Raji (cell line): ENCODE data around the gene IGFBP3.

Source experiments
- POLR2A ChIP-seq: IDR thresholded peaks from 2 replicates; pipeline ENCODE4 v1.6.1; 2011; ENCODE audit warnings: low read depth, low read length, control low read depth; ENCODE audit not compliant: insufficient read depth

The IGFBP3 gene

DNA sequence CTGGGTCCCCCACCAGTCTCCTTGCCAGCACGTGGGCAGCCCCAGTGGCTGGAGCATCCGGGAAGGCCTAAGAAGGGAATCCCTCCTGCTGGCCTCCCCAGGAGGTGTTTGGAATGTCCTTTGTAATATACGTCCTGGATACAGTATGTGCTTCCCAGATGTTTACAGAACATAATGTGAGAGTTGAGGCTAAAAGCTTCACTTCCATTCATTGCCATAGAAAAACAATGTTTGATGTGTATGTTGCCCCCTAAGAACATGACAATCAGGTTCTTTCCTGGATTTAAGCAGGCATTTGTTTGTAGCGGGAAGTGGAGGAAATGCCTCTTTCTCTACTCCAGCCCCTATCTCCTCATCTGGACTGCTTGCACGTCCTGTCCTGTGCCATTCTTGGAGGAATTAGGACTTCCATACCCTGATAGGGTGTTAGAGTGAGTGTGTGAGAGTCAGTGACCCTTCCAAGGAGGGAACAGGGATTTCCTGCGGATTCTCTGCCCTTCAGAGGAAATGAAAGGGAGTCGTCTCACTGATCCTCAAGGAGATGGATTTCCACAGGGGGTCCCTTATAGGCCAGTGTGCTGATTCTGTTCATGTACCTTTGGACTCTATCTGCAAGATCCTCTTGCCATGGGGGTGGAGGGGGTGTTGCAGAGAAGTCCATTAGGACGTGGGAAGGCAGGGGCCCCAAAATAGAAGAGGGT lies 31.6 kb downstream of the IGFBP3 start:
- TF ChIP-seq POLR2A, result no peak

GRCh38 chr7:45888993-45889366 lies 32.1 kb downstream of the IGFBP3 start:
- TF ChIP-seq POLR2A, result no peak

GRCh38 chr7:45888185-45888992 lies 32.7 kb downstream of the IGFBP3 start, which contains the start of gene IGFBP1:
IGFBP1 (plus strand) TSS chr7:45888488; CDS start chr7:45888653, 165 bp downstream.
- no peak for TF ChIP-seq POLR2A

- no peak for TF ChIP-seq POLR2A
Observed at GRCh38 chr7:45886931-45887667, 34.0 kb downstream of the IGFBP3 start.

GRCh38 chr7:45885264-45885882 lies 35.7 kb downstream of the IGFBP3 start:
- no peak for TF ChIP-seq POLR2A

DNA sequence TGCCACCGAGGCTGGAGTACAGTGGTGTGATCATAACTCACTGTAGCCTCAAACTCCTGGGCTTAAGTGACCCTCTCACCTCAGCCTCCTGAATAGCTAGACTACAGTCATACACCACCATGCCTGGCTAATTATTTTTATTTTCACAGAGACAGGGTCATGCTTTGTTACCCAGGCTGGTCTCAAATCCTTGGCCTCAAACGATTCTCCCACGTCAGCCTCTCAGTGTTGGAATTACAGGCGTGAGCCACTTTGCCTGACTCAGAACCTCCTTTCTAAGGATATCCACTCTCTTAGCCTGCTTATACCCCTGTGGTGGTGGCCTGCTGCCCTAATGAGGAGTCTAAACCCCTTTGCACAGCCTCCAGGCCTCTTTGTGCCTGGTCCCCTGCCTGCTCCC lies 36.9 kb downstream of the IGFBP3 start:
- no peak for TF ChIP-seq POLR2A

DNA sequence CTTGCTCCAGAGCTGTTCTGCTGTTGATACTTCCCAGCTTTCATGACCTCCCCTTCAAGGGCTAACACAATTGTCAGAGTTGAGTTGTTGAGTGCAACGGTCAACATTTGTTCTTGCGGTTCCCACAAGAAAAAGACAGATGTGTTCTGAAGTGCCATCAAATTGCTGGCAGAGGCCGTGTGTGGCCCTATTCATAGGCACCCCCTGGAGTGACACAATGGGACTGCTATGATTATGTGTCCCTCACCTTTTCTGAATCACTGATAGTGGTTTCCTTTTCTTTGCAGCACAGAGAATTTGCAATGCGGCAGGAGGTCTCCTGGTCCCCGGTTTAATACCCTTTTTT lies 38.6 kb downstream of the IGFBP3 start:
- no peak for TF ChIP-seq POLR2A

GRCh38 chr7:45881759-45882464 lies 39.2 kb downstream of the IGFBP3 start:
- no peak for TF ChIP-seq POLR2A

GRCh38 chr7:45881280-45881758 lies 39.8 kb downstream of the IGFBP3 start:
- no peak for TF ChIP-seq POLR2A

DNA sequence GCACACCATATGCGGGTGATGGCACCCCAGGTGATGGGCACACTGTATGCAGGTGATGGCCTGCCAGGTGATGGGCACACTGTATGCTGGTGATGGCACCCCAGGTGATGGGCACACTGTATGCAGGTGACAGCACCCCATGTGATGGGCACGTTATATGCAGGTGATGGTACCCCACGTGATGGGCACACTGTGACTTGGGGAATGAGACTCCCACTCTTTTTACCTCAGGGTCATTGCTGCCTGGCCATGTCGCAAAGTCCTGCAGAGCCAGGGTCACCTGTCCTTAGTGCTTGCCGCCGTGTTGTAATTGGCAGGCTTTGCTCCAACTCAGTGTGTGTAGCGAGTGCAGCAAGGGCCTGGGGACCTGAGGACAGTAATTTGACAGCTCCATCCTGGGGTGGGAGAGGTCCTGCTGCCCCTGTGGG lies 40.6 kb downstream of the IGFBP3 start:
- TF ChIP-seq POLR2A, result no peak

- TF ChIP-seq POLR2A, result no peak
Observed at GRCh38 chr7:45878457-45879144, 42.5 kb downstream of the IGFBP3 start.

- TF ChIP-seq POLR2A, result no peak
Observed at GRCh38 chr7:45876519-45876918, 44.6 kb downstream of the IGFBP3 start.

- no peak for TF ChIP-seq POLR2A
Observed at GRCh38 chr7:45874408-45875131, 46.5 kb downstream of the IGFBP3 start.
